IPS-11a (cell line): ENCODE results near the gene ACSL1.
"Not testable (repeated sequence)": the region's sequence is repeated elsewhere in the genome, so short reads cannot be mapped to it uniquely, and the experiment has no call there.

Source experiments
- H3K4me3 ChIP-seq: one replicate; pipeline ENCODE4 v1.5.1; 2013; ENCODE audit warnings: low read depth, low read length, control low read depth

Gene ACSL1

GRCh38 chr4:184762100-184762499 lies 63.7 kb downstream of the ACSL1 start:
- no peak overlapping the region for H3K4me3 ChIP-seq

- H3K4me3 ChIP-seq: no peak overlapping the region
Measured at GRCh38 chr4:184760681-184761080, 65.1 kb downstream of the ACSL1 start.

- H3K4me3 ChIP-seq: no peak overlapping the region
Measured at GRCh38 chr4:184757810-184758209, 68.0 kb downstream of the ACSL1 start.

- no peak overlapping the region for H3K4me3 ChIP-seq
Measured at GRCh38 chr4:184756399-184756798, 69.4 kb downstream of the ACSL1 start.

GRCh38 chr4:184755278-184755677 lies 70.5 kb downstream of the ACSL1 start:
- H3K4me3 ChIP-seq: no peak overlapping the region

- H3K4me3 ChIP-seq: no peak overlapping the region
Measured at GRCh38 chr4:184752496-184753275, 73.1 kb downstream of the ACSL1 start.

GRCh38 chr4:184751585-184751956 lies 74.2 kb downstream of the ACSL1 start:
- no peak overlapping the region for H3K4me3 ChIP-seq

- no peak overlapping the region for H3K4me3 ChIP-seq
Measured at GRCh38 chr4:184750926-184751584, 74.7 kb downstream of the ACSL1 start.

- no peak overlapping the region for H3K4me3 ChIP-seq
Measured at GRCh38 chr4:184748251-184748652, 77.5 kb downstream of the ACSL1 start.

- H3K4me3 ChIP-seq: no peak overlapping the region
Measured at GRCh38 chr4:184747034-184747830, 78.5 kb downstream of the ACSL1 start.

- no peak overlapping the region for H3K4me3 ChIP-seq
Measured at GRCh38 chr4:184745831-184746795, 79.7 kb downstream of the ACSL1 start.

GRCh38 chr4:184744236-184744635 lies 81.5 kb downstream of the ACSL1 start:
- no peak overlapping the region for H3K4me3 ChIP-seq

- H3K4me3 ChIP-seq: no peak overlapping the region
Measured at GRCh38 chr4:184743650-184744049, 82.1 kb downstream of the ACSL1 start.

- H3K4me3 ChIP-seq: not testable (repeated sequence)
Measured at GRCh38 chr4:184741651-184742050, 84.1 kb downstream of the ACSL1 start.

GRCh38 chr4:184740980-184741391 lies 84.8 kb downstream of the ACSL1 start:
- H3K4me3 ChIP-seq: no peak overlapping the region

GRCh38 chr4:184739575-184739974 lies 86.2 kb downstream of the ACSL1 start:
- H3K4me3 ChIP-seq: not testable (repeated sequence)

- H3K4me3 ChIP-seq: no peak overlapping the region
Measured at GRCh38 chr4:184734758-184735157, 91.0 kb downstream of the ACSL1 start.

- H3K4me3 ChIP-seq: peak within 1 kb of the TSS; percentile 98
Measured at GRCh38 chr4:184733654-184734524, 91.9 kb downstream of the ACSL1 start, which contains the start of gene CENPU. CENPU (minus strand) TSS chr4:184734096; CDS start chr4:184734062, 34 bp downstream.

- H3K4me3 ChIP-seq: no peak overlapping the region
Measured at GRCh38 chr4:184732126-184732525, 93.6 kb downstream of the ACSL1 start.
